ENCODE data around the gene FBXL4.
"Not testable (repeated sequence)": the region's sequence is repeated elsewhere in the genome, so short reads cannot be mapped to it uniquely, and the experiment has no call there.

Gene FBXL4

GRCh38 chr6:98945311-98946115, 2.2 kb downstream of the FBXL4 start:
- DNase-seq = no peak

DNA sequence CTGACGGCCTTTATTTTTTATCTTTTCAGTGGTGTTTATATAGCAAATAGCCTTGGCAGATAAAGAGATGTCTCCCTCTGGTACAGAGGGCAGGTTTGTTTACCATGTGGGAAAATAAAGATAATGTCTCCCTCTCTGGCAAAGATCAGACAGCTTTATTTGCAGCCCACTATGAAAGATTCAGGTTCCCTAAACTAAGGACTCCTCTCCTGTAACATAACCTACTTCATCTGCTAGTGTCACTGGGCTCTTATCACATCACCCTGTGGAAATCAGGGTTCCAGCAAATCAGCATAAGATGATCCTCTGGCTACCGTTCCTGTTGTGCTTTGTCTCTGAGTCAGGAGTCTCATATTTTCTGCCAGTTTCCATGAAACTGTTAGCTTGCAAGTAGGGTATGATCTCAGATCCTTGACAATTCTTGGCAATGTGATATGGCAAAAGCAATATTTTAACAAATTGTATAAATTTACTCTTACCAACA, 3.1 kb downstream of the FBXL4 start:
- no peak for DNase-seq

DNA sequence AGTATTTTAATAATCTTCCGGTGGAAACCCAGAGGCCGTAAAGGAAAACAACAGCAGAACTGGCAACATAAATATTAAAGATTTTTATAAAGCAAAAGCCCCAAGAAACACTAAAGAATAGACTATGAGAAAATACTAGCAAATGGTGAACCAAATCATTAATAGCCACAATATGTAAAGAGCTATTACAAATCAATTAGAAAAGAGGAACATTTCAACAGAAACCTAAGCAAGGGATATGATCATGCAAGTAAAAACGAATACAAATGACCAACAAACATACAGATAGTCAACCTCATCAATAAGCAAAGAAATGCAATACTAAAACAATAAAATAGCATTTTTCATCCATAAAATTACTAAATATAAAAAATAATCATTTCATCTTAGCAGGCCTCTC, 3.6 kb downstream of the FBXL4 start:
- DNase-seq = no peak

GRCh38 chr6:98942263-98942803, 5.4 kb downstream of the FBXL4 start:
- DNase-seq = no peak

- no peak for DNase-seq
Measured at GRCh38 chr6:98941319-98941718, 6.4 kb downstream of the FBXL4 start.

DNA sequence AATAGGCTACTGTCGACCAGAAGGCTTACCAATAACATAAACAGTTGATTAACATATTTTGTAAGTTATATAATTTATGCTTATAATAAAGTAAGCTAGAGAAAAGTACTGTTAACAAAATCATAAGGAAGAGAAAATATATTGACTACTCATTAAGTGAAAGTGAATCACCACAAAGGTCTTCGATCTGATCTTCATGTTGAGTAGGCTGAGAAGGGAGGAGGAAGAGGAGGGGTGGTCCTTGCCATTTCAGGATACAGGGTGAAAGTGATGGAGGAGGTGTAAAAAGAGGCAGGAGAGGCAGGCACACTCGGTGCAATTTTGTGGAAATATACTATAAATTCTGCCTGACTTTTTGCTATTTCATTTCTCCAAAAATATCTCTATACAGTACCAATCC, 10.4 kb downstream of the FBXL4 start:
- DNase-seq = no peak

DNA sequence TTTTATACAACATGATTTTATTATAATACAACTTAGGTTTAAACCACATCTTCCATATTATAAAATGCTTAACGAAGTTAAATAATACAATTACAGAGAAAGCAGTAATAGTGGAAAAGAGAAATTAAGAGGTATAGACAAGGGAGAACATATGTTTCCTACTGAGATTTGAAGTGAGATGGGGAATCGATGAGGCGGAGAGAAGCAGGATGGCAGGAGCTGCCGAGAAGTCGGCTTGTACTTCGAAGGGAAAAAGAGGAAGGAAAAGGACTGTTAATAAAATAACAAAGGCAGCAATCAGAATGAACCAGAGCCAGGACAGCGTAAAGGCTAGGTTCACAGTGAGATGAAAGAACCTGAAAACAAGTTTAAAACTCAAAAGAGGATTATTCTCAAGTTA, 15.4 kb downstream of the FBXL4 start:
- DNase-seq = no peak

- DNase-seq = no peak
Measured at GRCh38 chr6:98931696-98932095, 16.1 kb downstream of the FBXL4 start.

DNA sequence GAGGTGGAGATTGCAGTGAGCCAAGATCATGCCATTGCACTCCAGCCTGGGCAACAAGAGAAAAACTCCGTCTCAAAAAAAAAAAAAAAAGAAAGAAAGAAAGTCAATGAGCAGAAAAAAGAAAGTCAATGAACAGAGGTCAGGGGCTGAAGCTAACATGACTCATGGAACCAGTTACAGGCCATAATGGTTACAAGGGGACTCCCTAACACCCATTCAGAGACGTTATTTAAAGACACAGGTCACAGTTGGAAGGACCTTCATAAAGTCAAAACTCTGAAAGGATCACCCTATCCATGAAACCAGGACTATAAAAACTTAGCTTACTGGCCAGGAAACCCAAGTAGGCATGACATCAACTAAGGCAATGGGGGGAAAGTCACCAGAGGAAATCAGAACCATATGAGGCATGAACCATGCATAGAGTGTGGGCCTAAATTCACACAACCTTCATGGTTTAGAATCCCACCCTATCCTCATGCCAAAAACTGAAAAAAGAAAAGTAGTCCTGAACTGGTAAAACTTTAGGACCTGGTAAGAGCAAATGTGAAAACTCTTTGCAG, 18.2 kb downstream of the FBXL4 start:
- no peak for DNase-seq

- no peak for DNase-seq
Measured at GRCh38 chr6:98928688-98929087, 19.1 kb downstream of the FBXL4 start.

GRCh38 chr6:98927534-98927933, 20.2 kb downstream of the FBXL4 start:
- no peak for DNase-seq

- DNase-seq = no peak
Measured at GRCh38 chr6:98925831-98926230, 21.9 kb downstream of the FBXL4 start.

GRCh38 chr6:98924647-98925046, 23.1 kb downstream of the FBXL4 start:
- no peak for DNase-seq

DNA sequence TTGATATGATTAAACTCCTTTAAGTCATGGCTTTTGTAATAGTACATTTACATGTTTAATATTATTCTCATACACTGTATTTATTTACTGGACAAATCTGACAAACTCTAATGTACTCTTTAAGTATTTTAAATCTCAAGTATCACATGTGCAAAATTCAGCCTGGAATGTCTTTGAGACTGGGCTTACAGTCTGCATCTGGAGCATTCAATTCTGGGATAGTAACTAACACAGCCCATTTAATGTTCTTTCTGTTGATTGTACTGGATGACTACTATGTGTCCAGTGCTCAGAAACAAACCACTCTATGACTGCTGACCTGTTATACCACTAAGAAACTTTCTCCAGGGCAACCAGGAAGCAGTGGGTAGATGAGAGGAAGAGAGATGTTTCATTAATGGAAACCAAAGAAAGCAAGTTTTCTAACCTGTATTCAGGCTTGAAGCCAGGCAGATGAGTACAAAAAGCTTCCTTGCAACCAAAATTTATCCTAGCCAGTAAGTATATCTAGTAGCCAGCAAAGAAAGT, 26.8 kb downstream of the FBXL4 start:
- no peak for DNase-seq

GRCh38 chr6:98910946-98911345, 36.8 kb downstream of the FBXL4 start:
- not testable (repeated sequence) for DNase-seq

GRCh38 chr6:98909236-98909635, 38.5 kb downstream of the FBXL4 start:
- DNase-seq = no peak

DNA sequence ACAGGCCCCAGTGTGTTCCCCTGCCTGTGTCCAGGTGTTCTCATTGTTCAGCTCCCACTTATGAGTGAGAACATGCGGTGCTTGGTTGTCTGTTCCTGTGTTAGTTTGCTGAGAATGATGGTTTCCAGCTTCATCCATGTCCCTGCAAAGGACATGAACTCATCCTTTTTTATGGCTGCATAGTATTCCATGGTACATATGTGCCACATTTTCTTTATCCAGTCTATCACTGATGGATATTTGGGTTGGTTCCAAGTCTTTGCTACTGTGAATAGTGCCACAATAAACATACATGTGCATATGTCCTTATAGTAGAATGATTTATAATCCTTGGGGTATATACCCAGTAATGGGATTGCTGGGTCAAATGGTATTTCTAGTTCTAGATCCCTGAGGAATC, 41.4 kb downstream of the FBXL4 start:
- not testable (repeated sequence) for DNase-seq

GRCh38 chr6:98905759-98906158, 42.0 kb downstream of the FBXL4 start:
- no peak for DNase-seq

GRCh38 chr6:98904096-98904495, 43.6 kb downstream of the FBXL4 start:
- DNase-seq = no peak

GRCh38 chr6:98900706-98901105, 47.0 kb downstream of the FBXL4 start:
- DNase-seq = no peak

DNA sequence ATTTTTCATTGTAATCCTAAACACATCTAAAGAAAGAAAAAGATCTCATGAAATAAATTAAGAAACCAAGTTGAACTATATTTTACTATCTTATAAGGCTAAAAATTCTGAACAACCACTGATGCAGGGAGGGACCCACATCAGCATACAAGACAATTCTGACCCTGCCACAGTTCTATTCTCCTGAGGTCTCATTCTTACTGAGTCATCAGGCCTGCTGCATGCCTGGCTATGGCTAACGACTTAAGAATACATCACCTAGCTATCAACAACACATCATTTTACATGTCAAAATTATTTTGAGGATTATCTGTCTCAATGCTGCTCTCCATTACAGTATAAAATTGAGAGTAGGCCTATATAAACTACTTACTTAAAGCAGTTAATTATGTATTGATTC, 52.9 kb downstream of the FBXL4 start:
- no peak for DNase-seq

GRCh38 chr6:98887650-98888049, 60.1 kb downstream of the FBXL4 start:
- DNase-seq = no peak

- no peak for DNase-seq
Measured at GRCh38 chr6:98885330-98885729, 62.4 kb downstream of the FBXL4 start.

- DNase-seq = no peak
Measured at GRCh38 chr6:98880486-98880885, 67.3 kb downstream of the FBXL4 start.

All from CD4-positive, alpha-beta T cell treated with Interleukin-12 subunit alpha and Interleukin-12 subunit beta, for 1 hour (primary cell).